WI38 (cell line): ENCODE results near the gene FSD1.

Source experiments
- H3K4me3 ChIP-seq: 2 replicates; pipeline ENCODE4 v1.5.1; 2011; ENCODE audit warnings: low read depth, mild to moderate bottlenecking, control low read depth, low read length
- CTCF ChIP-seq: IDR thresholded peaks from 2 replicates; pipeline ENCODE4 v1.5.1; 2012; ENCODE audit warnings: low read depth, mild to moderate bottlenecking, control low read depth, low read length

Gene FSD1

GRCh38 chr19:4322942-4323665 lies 18.7 kb downstream of the FSD1 start:
- TF ChIP-seq CTCF: no peak
- no peak overlapping the region for H3K4me3 ChIP-seq

- no peak for TF ChIP-seq CTCF
- H3K4me3 ChIP-seq: no peak overlapping the region
Observed at GRCh38 chr19:4323692-4324091, 19.3 kb downstream of the FSD1 start.

- TF ChIP-seq CTCF: no peak
- H3K4me3 ChIP-seq: no peak overlapping the region
Observed at GRCh38 chr19:4324228-4324627, 19.8 kb downstream of the FSD1 start.

GRCh38 chr19:4326215-4326836 lies 21.9 kb downstream of the FSD1 start:
- no peak overlapping the region for H3K4me3 ChIP-seq
- TF ChIP-seq CTCF: no peak

GRCh38 chr19:4326837-4327251 lies 22.4 kb downstream of the FSD1 start:
- no peak overlapping the region for H3K4me3 ChIP-seq
- no peak for TF ChIP-seq CTCF

GRCh38 chr19:4327252-4327876 lies 23.0 kb downstream of the FSD1 start:
- TF ChIP-seq CTCF: no peak
- no peak overlapping the region for H3K4me3 ChIP-seq

GRCh38 chr19:4327877-4328242 lies 23.5 kb downstream of the FSD1 start:
- H3K4me3 ChIP-seq: no peak overlapping the region

More at GRCh38 chr19:4327877-4328242, 23.5 kb downstream of the FSD1 start:
- TF ChIP-seq CTCF: no peak
